GM23338 (cell line): Measurements from ENCODE around the gene PDE1A.

ENCODE experiments used
- CREB1 ChIP-seq: fragments of 250-450 bp; sonication (Bioruptor Pico); IDR thresholded peaks from 2 replicates; pipeline ENCODE4 v1.5.0; 2020; ENCODE audit warnings: low read depth, mild to moderate bottlenecking, moderate library complexity
- CTCF ChIP-seq, 2 experiments: fragments of 200-600 bp in 1 of 2; sonication (generic) in 1 of 2; conservative IDR thresholded peaks; 2 replicates each; pipeline versions ENCODE4 v1.5.1 to v1.6.1; 2016 to 2017; ENCODE audit warnings: antibody characterized with exemption in 2 of 2, low read depth in 2 of 2, mild to moderate bottlenecking in 2 of 2, moderate library complexity in 1 of 2
- EZH2 ChIP-seq: fragments of 200-600 bp; sonication (generic); IDR thresholded peaks from one replicate; pipeline ENCODE4 v1.8.0; 2017; ENCODE audit warnings: antibody characterized with exemption, mild to moderate bottlenecking, low read depth; ENCODE audit not compliant: unreplicated experiment
- EZH2phosphoT487 ChIP-seq: fragments of 200-600 bp; sonication (generic); IDR thresholded peaks from one replicate; pipeline ENCODE4 v1.8.1; 2018; ENCODE audit warnings: antibody characterized with exemption; ENCODE audit not compliant: unreplicated experiment
- JUNB ChIP-seq: IDR thresholded peaks from one replicate; pipeline ENCODE4 v1.6.1; 2016; ENCODE audit warnings: antibody characterized with exemption; ENCODE audit not compliant: unreplicated experiment
- NANOG ChIP-seq: IDR thresholded peaks from 2 replicates; pipeline ENCODE4 v1.6.1; 2016; ENCODE audit warnings: antibody characterized with exemption, borderline replicate concordance
- POLR2AphosphoS5 ChIP-seq: IDR thresholded peaks from 2 replicates; pipeline ENCODE4 v1.6.1; 2016; ENCODE audit warnings: antibody characterized with exemption, low read depth
- REST ChIP-seq: IDR thresholded peaks from one replicate; pipeline ENCODE4 v1.6.1; 2018; ENCODE audit warnings: antibody characterized with exemption; ENCODE audit not compliant: unreplicated experiment
- ZNF114 ChIP-seq: fragments of 250-450 bp; sonication (Bioruptor Pico); IDR thresholded peaks from 2 replicates; pipeline ENCODE4 v1.5.0; 2020; ENCODE audit warnings: mild to moderate bottlenecking, moderate library complexity
- ZNF331 ChIP-seq: fragments of 250-450 bp; sonication (Bioruptor Pico); IDR thresholded peaks from 2 replicates; pipeline ENCODE4 v1.5.0; 2020; ENCODE audit warnings: low read depth, mild to moderate bottlenecking, moderate library complexity

GRCh38 chr2:182226807-182227206 is 200.0 kb downstream of the PDE1A start:
- TF ChIP-seq CTCF (conservative IDR thresholded peaks at IDR 0.05; ENCODE audit: low read depth in 2 of 2) (no peak), EZH2phosphoT487 (no peak), JUNB (no peak), ZNF331 (CRISPR knock-in tag) (no peak), POLR2AphosphoS5 (no peak), EZH2 (no peak), NANOG (no peak), CREB1 (CRISPR knock-in tag) (no peak), ZNF114 (no peak), REST (no peak)
